H1 (cell line): Measurements from ENCODE around the gene BAIAP2L2. TPM values are rescaled to one million over a fixed set of nuclear protein-coding genes. Genes with fewer than 3 reads are reported as not detected.
A peak's percentile ranks its signal among the peaks of the same experiment; 100 is the strongest.

Experiments used
- CTCF ChIA-PET: fragments of 300-600 bp; sonication (Branson Sonifier 250); formaldehyde crosslinking; loops from one replicate; lab custom pipeline; 2021; ENCODE audit not compliant: partially characterized antibody; lab: Charles Lee
- POLR2A ChIA-PET: fragments of 300-600 bp; sonication (Branson Sonifier 250); formaldehyde crosslinking; loops from one replicate; lab custom pipeline; 2021; ENCODE audit warnings: inconsistent platforms; ENCODE audit not compliant: partially characterized antibody; lab: Charles Lee
- DNase-seq, 2 experiments: peaks; one replicate each; pipeline versions ENCODE4 v3.0.0 to v3.0.0-alpha.2; 2010 to 2022; ENCODE audit warnings: low spot score in 2 of 2, low read depth in 1 of 2, mixed read lengths in 1 of 2
- FAIRE-seq: peaks from 2 replicates; lab custom pipeline; 2011; peaks lifted over from hg19 to GRCh38; lab: Jason Lieb, UNC
- H2AFZ ChIP-seq: 2 replicates; pipeline ENCODE4 v1.8.1; 2012; ENCODE audit warnings: low read length, inconsistent platforms
- H2AK5ac ChIP-seq: 2 replicates; pipeline ENCODE4 v1.6.1; 2013; ENCODE audit warnings: low read depth, low read length
- H2BK120ac ChIP-seq: replicated peaks from 2 replicates; pipeline ENCODE3; 2013; ENCODE audit warnings: low read depth, low read length, inconsistent platforms
- H2BK12ac ChIP-seq: 2 replicates; pipeline ENCODE4 v1.6.1; 2013; ENCODE audit warnings: low read depth, low read length
- H2BK15ac ChIP-seq: 2 replicates; pipeline ENCODE4 v1.6.1; 2013; ENCODE audit warnings: low read length
- H2BK20ac ChIP-seq: 2 replicates; pipeline ENCODE4 v1.6.1; 2013; ENCODE audit warnings: low read length
- H2BK5ac ChIP-seq: 2 replicates; pipeline ENCODE4 v1.6.1; 2013; ENCODE audit warnings: low read depth, low read length
- H3K14ac ChIP-seq: 2 replicates; pipeline ENCODE4 v1.6.1; 2013; ENCODE audit warnings: inconsistent platforms; ENCODE audit not compliant: insufficient read length
- H3K18ac ChIP-seq: 2 replicates; pipeline ENCODE4 v1.6.1; 2013; ENCODE audit warnings: low read length; ENCODE audit errors: extremely low read depth
- H3K23ac ChIP-seq: 2 replicates; pipeline ENCODE4 v1.6.1; 2013; ENCODE audit warnings: inconsistent platforms; ENCODE audit not compliant: insufficient read length
- H3K23me2 ChIP-seq: 2 replicates; pipeline ENCODE4 v1.6.1; 2013; ENCODE audit warnings: low read depth, low read length
- H3K27ac ChIP-seq: 2 replicates; pipeline ENCODE4 v1.6.1; 2011; ENCODE audit warnings: low read depth, low read length, inconsistent platforms
- H3K27me3 ChIP-seq, 4 experiments: replicated peaks in 1 of 4; 1 replicate in 1 of 4; 2 replicates in 3 of 4; pipeline versions ENCODE4 v1.6.1 to v1.8.1; 2011 to 2013; ENCODE audit warnings: low read length in 3 of 4, mild to moderate bottlenecking in 3 of 4, inconsistent platforms in 2 of 4, mixed read lengths in 2 of 4, moderate library complexity in 1 of 4; ENCODE audit not compliant: control insufficient read depth in 3 of 4, insufficient read depth in 3 of 4; ENCODE audit errors: extremely low read depth in 1 of 4
- H3K36me3 ChIP-seq, 4 experiments: 2 replicates each; pipeline versions ENCODE4 v1.6.1 to v1.8.1; 2011 to 2013; ENCODE audit warnings: mild to moderate bottlenecking in 4 of 4, low read length in 3 of 4, moderate library complexity in 2 of 4, control low read depth in 1 of 4, inconsistent platforms in 1 of 4; ENCODE audit not compliant: insufficient read depth in 4 of 4, control insufficient read depth in 2 of 4
- H3K4ac ChIP-seq: replicated peaks from 2 replicates; pipeline ENCODE3; 2013; ENCODE audit warnings: low read length, low read depth, mixed read lengths, inconsistent platforms; ENCODE audit not compliant: insufficient read length
- H3K4me1 ChIP-seq, 4 experiments: replicated peaks in 1 of 4; 1 replicate in 1 of 4; 2 replicates in 3 of 4; pipeline versions ENCODE4 v1.6.1 to v1.8.1; 2011 to 2013; ENCODE audit warnings: low read length in 3 of 4, inconsistent platforms in 2 of 4, mixed read lengths in 1 of 4; ENCODE audit not compliant: insufficient read depth in 4 of 4, control insufficient read depth in 3 of 4
- H3K4me2 ChIP-seq, 2 experiments: 2 replicates each; pipeline versions ENCODE4 v1.6.1 to v1.8.1; 2011 to 2013; ENCODE audit warnings: low read depth in 2 of 2, low read length in 2 of 2, control low read depth in 1 of 2, inconsistent platforms in 1 of 2, mild to moderate bottlenecking in 1 of 2; ENCODE audit not compliant: insufficient read depth in 1 of 2
- H3K4me3 ChIP-seq, 4 experiments: fragments of 200-600, 300-600 bp in 1 of 4; sonication (generic), shearing (Covaris generic), sonication (Bioruptor Twin) in 1 of 4; 2 replicates each; pipeline versions ENCODE4 v1.5.1 to v1.8.1; 2011 to 2016; ENCODE audit warnings: low read length in 4 of 4, low read depth in 3 of 4, control low read depth in 2 of 4, inconsistent platforms in 2 of 4, mild to moderate bottlenecking in 2 of 4, mixed read lengths in 1 of 4, moderate library complexity in 1 of 4; ENCODE audit not compliant: insufficient read depth in 2 of 4; ENCODE audit errors: extremely low read depth in 1 of 4
- H3K56ac ChIP-seq: replicated peaks from 2 replicates; pipeline ENCODE3; 2013; ENCODE audit warnings: low read depth, mild to moderate bottlenecking, mixed read lengths, low read length, inconsistent platforms; ENCODE audit not compliant: insufficient read length
- H3K79me1 ChIP-seq: 2 replicates; pipeline ENCODE4 v1.6.1; 2013; ENCODE audit warnings: low read depth, low read length, control low read depth
- H3K79me2 ChIP-seq, 2 experiments: 2 replicates each; pipeline versions ENCODE4 v1.6.1 to v1.8.1; 2012 to 2013; ENCODE audit warnings: low read length in 2 of 2, mild to moderate bottlenecking in 2 of 2, inconsistent platforms in 1 of 2; ENCODE audit not compliant: insufficient read depth in 2 of 2, control insufficient read depth in 1 of 2
- H3K9ac ChIP-seq, 4 experiments: replicated peaks in 1 of 4; 1 replicate in 1 of 4; 2 replicates in 3 of 4; pipeline versions ENCODE4 v1.6.1 to v1.8.1; 2011 to 2013; ENCODE audit warnings: low read depth in 3 of 4, low read length in 3 of 4, control low read depth in 2 of 4, mild to moderate bottlenecking in 2 of 4, moderate library complexity in 2 of 4, inconsistent platforms in 1 of 4; ENCODE audit errors: extremely low read depth in 1 of 4
- H3K9me3 ChIP-seq, 2 experiments: 2 replicates each; pipeline versions ENCODE4 v1.6.1 to v1.8.1; 2012 to 2013; ENCODE audit warnings: mild to moderate bottlenecking in 2 of 2, moderate library complexity in 2 of 2, control low read depth in 1 of 2, inconsistent platforms in 1 of 2, low read depth in 1 of 2, low read length in 1 of 2, mixed read lengths in 1 of 2; ENCODE audit not compliant: insufficient read depth in 2 of 2
- H4K20me1 ChIP-seq, 2 experiments: replicated peaks in 1 of 2; 2 replicates each; pipeline versions ENCODE3 to v1.8.1; 2011 to 2013; ENCODE audit warnings: inconsistent platforms in 2 of 2, low read length in 2 of 2, mild to moderate bottlenecking in 1 of 2; ENCODE audit not compliant: insufficient read depth in 2 of 2, control insufficient read depth in 1 of 2
- H4K5ac ChIP-seq: 2 replicates; pipeline ENCODE4 v1.6.1; 2013; ENCODE audit warnings: low read length, low read depth, mixed read lengths, inconsistent platforms; ENCODE audit not compliant: insufficient read length
- H4K8ac ChIP-seq: 2 replicates; pipeline ENCODE4 v1.8.0; 2013; ENCODE audit warnings: mild to moderate bottlenecking, moderate library complexity, low read length, inconsistent platforms; ENCODE audit not compliant: insufficient read depth; ENCODE audit errors: extremely low read depth
- H4K91ac ChIP-seq: replicated peaks from 2 replicates; pipeline ENCODE3; 2013; ENCODE audit warnings: low read length, mixed read lengths, inconsistent platforms; ENCODE audit not compliant: insufficient read length
- POU5F1 ChIP-seq: IDR thresholded peaks from 2 replicates; pipeline ENCODE4 v1.6.1; 2011; ENCODE audit warnings: low read depth, mild to moderate bottlenecking, low read length, moderate library complexity
- WGBS, 2 experiments: shearing (Covaris generic) in 1 of 2; methylation state at CpG; one replicate each; pipeline versions ENCODE4 v1.1.6 to v1.1.7; 2013 to 2015; ENCODE audit warnings: low lambda C conversion rate in 2 of 2, mixed read lengths in 2 of 2, inconsistent platforms in 1 of 2, low coverage in 1 of 2, missing lambda C conversion rate in 1 of 2; ENCODE audit not compliant: insufficient replicate concordance in 2 of 2, insufficient coverage in 1 of 2, insufficient read length in 1 of 2; ENCODE audit errors: extremely low coverage in 1 of 2, missing lambda C conversion rate in 1 of 2; 5-methylcytosine and 5-hydroxymethylcytosine counted together
- polyA plus RNA-seq, 7 experiments: library from polyadenylated mRNA; depleted of rRNA in 3 of 7; stranded (reverse) in 5 of 7; unstranded in 2 of 7; fragments of >200 nt in 5 of 7; fragments of 200-250 nt in 2 of 7; gene quantifications; 1 replicate in 5 of 7; 2 replicates in 1 of 7; 4 replicates in 1 of 7; pipeline versions ENCODE4 v1.2.1 to v1.2.3, GENCODE V29; 2011 to 2013; ENCODE audit warnings: missing spikeins in 2 of 7, mixed read lengths in 2 of 7
- total RNA-seq: library from RNA; stranded (reverse); fragmentation: NEBNext Ultra II Directional; extraction: Animal tissue kit (Norgen Biotek cat#: 25700); gene quantifications from 2 replicates; pipeline ENCODE4 v1.2.1, GENCODE V29; 2021
- TF ChIP-seq, protein P1 (sequence below), 3 experiments: IDR thresholded peaks; 1 replicate in 2 of 3; 2 replicates in 1 of 3; pipeline versions ENCODE4 v1.5.1 to v1.6.1; 2011; ENCODE audit warnings: low read length in 3 of 3, mild to moderate bottlenecking in 3 of 3, inconsistent platforms in 2 of 3, low read depth in 1 of 3, moderate library complexity in 1 of 3; ENCODE audit not compliant: insufficient read depth in 1 of 3; ENCODE audit errors: control extremely low read depth in 1 of 3

BAIAP2L2 gene
- total and polyA plus RNA-seq, 2 of the 8 experiments (the other 6 are each of a cell fraction or from before 2014, with no cell fraction given), result 5.4 to 10.0 TPM

GRCh38 chr22:38066381-38067027 lies 44.0 kb downstream of the BAIAP2L2 start:
- Histone ChIP-seq H2BK12ac (no peak overlapping the region), H3K56ac (no peak overlapping the region), H2BK5ac (no peak overlapping the region), H2BK15ac (no peak overlapping the region), H4K91ac (no peak overlapping the region), H4K20me1 (peaks cover 0 to 4% of the 10 kb centered on the region in 2 experiments), H3K4ac (no peak overlapping the region), H4K5ac (no peak overlapping the region), H2BK20ac (no peak overlapping the region), H3K79me1 (no peaks in the 10 kb centered on the region), H4K8ac (no peak overlapping the region), H2AFZ (no peak overlapping the region), H3K4me2 (no peak overlapping the region), H3K9ac (no peak overlapping the region), H3K27ac (no peak overlapping the region), H3K79me2 (no peaks in the 10 kb centered on the region), H3K9me3 (no peaks in the 10 kb centered on the region), H3K23me2 (no peaks in the 10 kb centered on the region), H3K18ac (no peak overlapping the region), H3K36me3 (peaks cover 7 to 20% (median 12%) of the 10 kb centered on the region in 4 experiments; a peak in 7 of 8 replicates), H2AK5ac (no peak overlapping the region), H3K14ac (no peak overlapping the region), H2BK120ac (no peak overlapping the region), H3K23ac (no peak overlapping the region), H3K4me1 (no peaks in the 10 kb centered on the region), H3K27me3 (no peaks in the 10 kb centered on the region), H3K4me3 (no peak overlapping the region)
- FAIRE-seq, result no peak
- ChIA-PET POLR2A (interaction anchor here (0.9 to 2.0 kb wide), 4 partner anchors 9 to 66 kb away, joined by 3 to 5 read pairs (median 4); partner anchors contain the start of gene PICK1), CTCF (interaction anchor here (0.5 to 12.5 kb wide), 9 partner anchors 9 to 84 kb away, joined by 3 to 264 read pairs (median 8); partner anchors contain the start of gene PICK1)
- 96% methylated on average over 13 of the region's 13 CpGs; no CpG with 5 or more reads in 1 of the 2 experiments for WGBS, 2 experiments
- no peak for DNase-seq
- TF ChIP-seq, protein P1, sequence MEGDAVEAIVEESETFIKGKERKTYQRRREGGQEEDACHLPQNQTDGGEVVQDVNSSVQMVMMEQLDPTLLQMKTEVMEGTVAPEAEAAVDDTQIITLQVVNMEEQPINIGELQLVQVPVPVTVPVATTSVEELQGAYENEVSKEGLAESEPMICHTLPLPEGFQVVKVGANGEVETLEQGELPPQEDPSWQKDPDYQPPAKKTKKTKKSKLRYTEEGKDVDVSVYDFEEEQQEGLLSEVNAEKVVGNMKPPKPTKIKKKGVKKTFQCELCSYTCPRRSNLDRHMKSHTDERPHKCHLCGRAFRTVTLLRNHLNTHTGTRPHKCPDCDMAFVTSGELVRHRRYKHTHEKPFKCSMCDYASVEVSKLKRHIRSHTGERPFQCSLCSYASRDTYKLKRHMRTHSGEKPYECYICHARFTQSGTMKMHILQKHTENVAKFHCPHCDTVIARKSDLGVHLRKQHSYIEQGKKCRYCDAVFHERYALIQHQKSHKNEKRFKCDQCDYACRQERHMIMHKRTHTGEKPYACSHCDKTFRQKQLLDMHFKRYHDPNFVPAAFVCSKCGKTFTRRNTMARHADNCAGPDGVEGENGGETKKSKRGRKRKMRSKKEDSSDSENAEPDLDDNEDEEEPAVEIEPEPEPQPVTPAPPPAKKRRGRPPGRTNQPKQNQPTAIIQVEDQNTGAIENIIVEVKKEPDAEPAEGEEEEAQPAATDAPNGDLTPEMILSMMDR (IDR thresholded peaks at IDR 0.05; ENCODE audit: control extremely low read depth in 1 of 3, insufficient read depth in 1 of 3, low read depth in 1 of 3, low read length in 3 of 3), result peak in 2 of 3 experiments; percentile 7 to 8; a peak in 2 of 4 replicates
- TF ChIP-seq POU5F1, result no peak
